ENCODE results near the gene AOC1. TPM values are rescaled to one million over a fixed set of nuclear protein-coding genes. Genes with fewer than 3 reads are reported as not detected.
A peak's percentile ranks its signal among the peaks of the same experiment; 100 is the strongest.

Gene AOC1
- total RNA-seq, 1 experiment from 2014 or later, result not detected

- no TSS peak for BruUV-seq (replicated peaks)
- peaks cover 5% of the 10 kb centered on the region for H3K4me1 ChIP-seq (ENCODE audit: insufficient read depth, low read length, poor library complexity, severe bottlenecking)
- TF ChIP-seq EZH2 (IDR thresholded peaks at IDR 0.05; ENCODE audit: borderline replicate concordance, low read depth, low read length, poor library complexity, severe bottlenecking) (no peak), CTCF (conservative IDR thresholded peaks at IDR 0.05; ENCODE audit: low read depth, low read length) (no peak)
- H3K4me3 ChIP-seq (ENCODE audit: low read depth, low read length, poor library complexity, severe bottlenecking), result no peak overlapping the region
- ChIA-PET POLR2A (ENCODE audit: low non-redundant PET) (no interaction called here), CTCF (no interaction called here)
- no peaks in the 10 kb centered on the region for H3K27me3 ChIP-seq (replicated peaks; ENCODE audit: insufficient read depth, low read depth, low read length, poor library complexity)
- intact Hi-C loops (cut with micrococcal nuclease; ENCODE audit: unreplicated experiment), result loop anchor here (10.0 kb wide), 1 partner anchor 218 kb away; no protein-coding TSS in a partner anchor
- no peaks in the 10 kb centered on the region for H3K36me3 ChIP-seq (ENCODE audit: insufficient read depth, low read length, poor library complexity, severe bottlenecking)
- H3K9me3 ChIP-seq (ENCODE audit: low read depth, low read length, poor library complexity, severe bottlenecking), result peaks cover 5% of the 10 kb centered on the region
- H3K27ac ChIP-seq (ENCODE audit: low read depth, low read length, poor library complexity, severe bottlenecking), result no peak overlapping the region
- DNase-seq (ENCODE audit: low spot score), result no peak
Measured at GRCh38 chr7:150896562-150897209, 44.4 kb downstream of the AOC1 start.

GRCh38 chr7:150897502-150898474, 45.5 kb downstream of the AOC1 start:
- DNase-seq (ENCODE audit: low spot score), result peak; percentile 22
- no TSS peak for BruUV-seq (replicated peaks)
- CTCF ChIA-PET, result interaction anchor here (0.6 to 1.6 kb wide), 7 partner anchors 11 to 345 kb away, joined by 3 to 6 read pairs (median 3); no protein-coding TSS in a partner anchor
- peaks cover 5% of the 10 kb centered on the region for H3K4me1 ChIP-seq (ENCODE audit: insufficient read depth, low read length, poor library complexity, severe bottlenecking)
- H3K36me3 ChIP-seq (ENCODE audit: insufficient read depth, low read length, poor library complexity, severe bottlenecking), result no peaks in the 10 kb centered on the region
- intact Hi-C loops (cut with micrococcal nuclease; ENCODE audit: unreplicated experiment), result loop anchor here (1.0 to 10.0 kb wide), 2 partner anchors 91 to 217 kb away; no protein-coding TSS in a partner anchor
- peaks cover 5% of the 10 kb centered on the region for H3K9me3 ChIP-seq (ENCODE audit: low read depth, low read length, poor library complexity, severe bottlenecking)
- POLR2A ChIA-PET (ENCODE audit: low non-redundant PET), result no interaction called here
- no peaks in the 10 kb centered on the region for H3K27me3 ChIP-seq (replicated peaks; ENCODE audit: insufficient read depth, low read depth, low read length, poor library complexity)
- no peak overlapping the region for H3K4me3 ChIP-seq (ENCODE audit: low read depth, low read length, poor library complexity, severe bottlenecking)
- no peak overlapping the region for H3K27ac ChIP-seq (ENCODE audit: low read depth, low read length, poor library complexity, severe bottlenecking)
- TF ChIP-seq CTCF (conservative IDR thresholded peaks at IDR 0.05; ENCODE audit: low read depth, low read length), result no peak
- no peak for TF ChIP-seq EZH2 (IDR thresholded peaks at IDR 0.05; ENCODE audit: borderline replicate concordance, low read depth, low read length, poor library complexity, severe bottlenecking)

GRCh38 chr7:150898475-150899011, 46.2 kb downstream of the AOC1 start:
- ChIA-PET CTCF (interaction anchor here (0.6 to 1.6 kb wide), 7 partner anchors 10 to 345 kb away, joined by 3 to 6 read pairs (median 3); no protein-coding TSS in a partner anchor), POLR2A (ENCODE audit: low non-redundant PET) (no interaction called here)
- Histone ChIP-seq H3K4me3 (ENCODE audit: low read depth, low read length, poor library complexity, severe bottlenecking) (no peak overlapping the region), H3K9me3 (ENCODE audit: low read depth, low read length, poor library complexity, severe bottlenecking) (peaks cover 3% of the 10 kb centered on the region), H3K36me3 (ENCODE audit: insufficient read depth, low read length, poor library complexity, severe bottlenecking) (no peaks in the 10 kb centered on the region), H3K27me3 (replicated peaks; ENCODE audit: insufficient read depth, low read depth, low read length, poor library complexity) (no peaks in the 10 kb centered on the region), H3K4me1 (ENCODE audit: insufficient read depth, low read length, poor library complexity, severe bottlenecking) (peaks cover 6% of the 10 kb centered on the region), H3K27ac (ENCODE audit: low read depth, low read length, poor library complexity, severe bottlenecking) (no peak overlapping the region)
- peak; percentile 72 for DNase-seq (ENCODE audit: low spot score)
- TF ChIP-seq EZH2 (IDR thresholded peaks at IDR 0.05; ENCODE audit: borderline replicate concordance, low read depth, low read length, poor library complexity, severe bottlenecking) (no peak), CTCF (conservative IDR thresholded peaks at IDR 0.05; ENCODE audit: low read depth, low read length) (peak; percentile 98)
- BruUV-seq (replicated peaks), result no TSS peak
- intact Hi-C loops (cut with micrococcal nuclease; ENCODE audit: unreplicated experiment), result loop anchor here (1.0 to 10.0 kb wide), 2 partner anchors 90 to 216 kb away; no protein-coding TSS in a partner anchor

Measured in A673 (cell line).